ENCODE results near the gene RNF212. TPM values are rescaled to one million over a fixed set of nuclear protein-coding genes. Genes with fewer than 3 reads are reported as not detected.

The RNF212 gene
- total RNA-seq, 1 donor from 2014 or later: 0.62 TPM

- Mint-ChIP-seq H3K4me3 (ENCODE audit: low read depth) (no peak overlapping the region), H3K27ac (no peak overlapping the region), H3K9me3 (peaks cover 5% of the 10 kb centered on the region), H3K36me3 (ENCODE audit: low read depth) (no peaks in the 10 kb centered on the region), H3K27me3 (ENCODE audit: low read depth) (no peaks in the 10 kb centered on the region), H3K4me1 (ENCODE audit: low read depth) (peaks cover 3% of the 10 kb centered on the region)
- intact Hi-C loops (cut with micrococcal nuclease): no loop called here
- DNase-seq (ENCODE audit: low spot score): no peak
Measured at GRCh38 chr4:1093391-1094335, 19.7 kb downstream of the RNF212 start.

DNA sequence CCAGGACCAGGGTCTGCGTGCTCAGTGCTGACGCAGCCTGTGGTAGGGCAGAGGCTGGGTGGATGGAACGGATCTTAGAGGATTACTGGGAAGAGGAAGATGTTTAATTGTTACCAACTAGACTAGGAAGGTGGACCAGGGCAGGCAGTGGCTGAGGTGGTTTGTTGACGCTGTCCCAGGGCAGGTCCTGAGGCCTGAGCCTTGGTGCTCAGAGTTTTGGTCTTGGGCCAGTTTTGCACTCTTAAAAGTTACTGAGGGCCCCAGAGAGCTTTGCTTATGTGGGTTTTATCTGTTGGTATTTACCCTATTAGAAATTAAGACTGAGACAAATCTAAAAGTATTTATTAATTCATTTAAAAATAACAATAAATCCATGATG lies 20.4 kb downstream of the RNF212 start:
- Mint-ChIP-seq H3K4me1 (ENCODE audit: low read depth) (peaks cover 3% of the 10 kb centered on the region), H3K36me3 (ENCODE audit: low read depth) (no peaks in the 10 kb centered on the region), H3K27me3 (ENCODE audit: low read depth) (no peaks in the 10 kb centered on the region), H3K27ac (no peak overlapping the region), H3K9me3 (peaks cover 11% of the 10 kb centered on the region), H3K4me3 (ENCODE audit: low read depth) (no peak overlapping the region)
- intact Hi-C loops (cut with micrococcal nuclease): no loop called here
- no peak for DNase-seq (ENCODE audit: low spot score)

DNA sequence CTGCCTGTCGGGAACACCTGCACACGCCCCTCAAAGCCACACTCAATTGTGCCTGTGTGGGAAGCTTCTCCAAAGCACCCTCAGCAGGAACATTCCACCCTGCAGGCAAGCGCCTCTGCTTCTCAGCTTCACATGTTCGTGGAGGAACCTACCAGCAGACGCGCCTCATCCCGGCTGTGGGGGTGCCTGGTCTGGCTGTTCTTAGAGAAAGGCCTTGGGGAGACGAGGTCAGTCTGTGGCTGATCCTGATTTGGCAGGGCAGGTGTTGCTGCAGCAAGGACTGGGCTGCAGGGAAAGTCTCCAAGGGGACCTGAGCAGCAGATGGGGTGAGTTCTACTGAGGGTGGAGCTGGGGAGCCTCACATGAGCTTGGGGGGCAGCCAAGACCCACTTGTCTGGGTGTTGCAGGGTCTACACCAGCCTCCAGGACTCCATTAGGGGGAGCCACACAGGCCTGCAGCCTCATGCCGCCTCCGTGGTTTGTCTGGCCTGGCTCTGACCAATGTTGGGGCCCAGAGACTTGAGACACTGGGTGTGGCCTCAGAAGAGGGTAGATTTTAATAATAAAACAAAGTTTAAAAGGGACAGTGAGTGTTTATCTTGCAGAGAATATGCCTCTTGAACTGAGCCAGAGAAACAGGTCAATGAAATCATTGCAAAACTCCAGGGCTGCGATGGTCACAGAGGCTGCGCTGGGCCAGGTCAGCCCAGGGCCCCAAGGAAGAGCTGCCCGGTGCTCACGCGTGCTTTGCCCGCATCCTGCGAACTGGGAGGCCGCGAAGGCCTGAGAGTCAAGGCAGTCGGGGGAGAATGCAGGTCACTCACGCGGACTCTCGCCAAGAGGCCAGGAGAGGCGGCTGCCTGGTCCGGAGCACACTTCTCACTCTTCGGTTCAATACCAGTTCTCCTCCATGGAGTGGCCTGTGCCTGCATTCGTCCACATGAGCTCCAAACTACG lies 21.1 kb downstream of the RNF212 start:
- Mint-ChIP-seq H3K4me1 (ENCODE audit: low read depth) (peaks cover 3% of the 10 kb centered on the region), H3K27ac (no peak overlapping the region), H3K36me3 (ENCODE audit: low read depth) (no peaks in the 10 kb centered on the region), H3K9me3 (peaks cover 15% of the 10 kb centered on the region), H3K27me3 (ENCODE audit: low read depth) (no peaks in the 10 kb centered on the region), H3K4me3 (ENCODE audit: low read depth) (no peak overlapping the region)
- DNase-seq (ENCODE audit: low spot score): no peak
- intact Hi-C loops (cut with micrococcal nuclease): no loop called here

- no peaks in the 10 kb centered on the region for H3K27me3 Mint-ChIP-seq (ENCODE audit: low read depth)
- H3K4me1 Mint-ChIP-seq (ENCODE audit: low read depth): peaks cover 3% of the 10 kb centered on the region
- no peak overlapping the region for H3K27ac Mint-ChIP-seq
- H3K36me3 Mint-ChIP-seq (ENCODE audit: low read depth): no peaks in the 10 kb centered on the region
- no peak for DNase-seq (ENCODE audit: low spot score)
- peaks cover 15% of the 10 kb centered on the region for H3K9me3 Mint-ChIP-seq
- intact Hi-C loops (cut with micrococcal nuclease): no loop called here
- no peak overlapping the region for H3K4me3 Mint-ChIP-seq (ENCODE audit: low read depth)
Measured at GRCh38 chr4:1091561-1091995, 21.8 kb downstream of the RNF212 start.

- H3K27me3 Mint-ChIP-seq (ENCODE audit: low read depth): no peaks in the 10 kb centered on the region
- no peak overlapping the region for H3K4me3 Mint-ChIP-seq (ENCODE audit: low read depth)
- H3K36me3 Mint-ChIP-seq (ENCODE audit: low read depth): no peaks in the 10 kb centered on the region
- intact Hi-C loops (cut with micrococcal nuclease): no loop called here
- peaks cover 15% of the 10 kb centered on the region for H3K9me3 Mint-ChIP-seq
- DNase-seq (ENCODE audit: low spot score): no peak
- no peak overlapping the region for H3K27ac Mint-ChIP-seq
- peaks cover 3% of the 10 kb centered on the region for H3K4me1 Mint-ChIP-seq (ENCODE audit: low read depth)
Measured at GRCh38 chr4:1090465-1091440, 22.6 kb downstream of the RNF212 start.

DNA sequence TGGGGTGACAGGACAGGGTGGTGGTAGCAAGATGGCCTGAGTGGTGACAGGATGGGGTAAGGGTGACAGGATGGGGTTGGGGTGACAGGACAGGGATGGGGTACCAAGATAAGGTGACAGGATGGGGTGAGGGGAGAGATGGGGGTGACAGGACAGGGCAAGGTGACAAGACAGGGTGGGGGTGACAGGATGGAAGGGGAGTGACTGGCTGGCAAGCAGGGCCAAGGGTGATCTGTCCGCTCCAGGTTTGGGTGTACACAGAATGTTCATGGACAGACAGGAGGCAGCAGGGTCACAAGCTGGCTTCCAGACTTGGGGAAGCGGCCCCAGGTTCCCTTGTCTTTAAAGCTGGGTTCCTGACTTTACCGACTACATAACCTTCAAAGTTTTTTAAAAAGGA lies 23.3 kb downstream of the RNF212 start:
- peaks cover 3% of the 10 kb centered on the region for H3K4me1 Mint-ChIP-seq (ENCODE audit: low read depth)
- H3K27me3 Mint-ChIP-seq (ENCODE audit: low read depth): no peaks in the 10 kb centered on the region
- DNase-seq (ENCODE audit: low spot score): no peak
- intact Hi-C loops (cut with micrococcal nuclease): no loop called here
- no peak overlapping the region for H3K4me3 Mint-ChIP-seq (ENCODE audit: low read depth)
- H3K36me3 Mint-ChIP-seq (ENCODE audit: low read depth): no peaks in the 10 kb centered on the region
- peaks cover 15% of the 10 kb centered on the region for H3K9me3 Mint-ChIP-seq
- H3K27ac Mint-ChIP-seq: no peak overlapping the region

- no peak overlapping the region for H3K4me3 Mint-ChIP-seq (ENCODE audit: low read depth)
- H3K36me3 Mint-ChIP-seq (ENCODE audit: low read depth): no peaks in the 10 kb centered on the region
- peaks cover 3% of the 10 kb centered on the region for H3K4me1 Mint-ChIP-seq (ENCODE audit: low read depth)
- no peak for DNase-seq (ENCODE audit: low spot score)
- no peaks in the 10 kb centered on the region for H3K27me3 Mint-ChIP-seq (ENCODE audit: low read depth)
- intact Hi-C loops (cut with micrococcal nuclease): no loop called here
- no peak overlapping the region for H3K27ac Mint-ChIP-seq
- peaks cover 15% of the 10 kb centered on the region for H3K9me3 Mint-ChIP-seq
Measured at GRCh38 chr4:1087371-1087770, 26.0 kb downstream of the RNF212 start.

DNA sequence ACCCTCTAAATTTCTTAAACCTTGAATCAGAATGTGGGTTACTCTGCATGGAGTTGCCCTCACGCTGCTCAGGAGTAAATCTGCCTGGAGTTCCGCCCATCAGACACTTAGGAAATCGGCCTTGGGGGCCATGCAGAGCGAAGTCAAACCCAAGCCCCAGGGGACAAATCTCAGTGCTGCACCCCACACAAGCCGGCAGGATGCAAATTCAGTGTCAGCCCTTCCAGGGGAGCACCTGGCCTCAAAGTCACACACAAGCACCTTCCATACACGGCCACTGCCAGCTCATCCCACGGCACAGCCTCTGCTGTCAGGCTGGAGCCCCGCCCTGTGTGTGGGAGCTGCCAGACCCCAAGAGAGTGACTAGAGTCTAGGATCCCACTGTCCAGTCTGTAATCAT lies 27.4 kb downstream of the RNF212 start:
- peaks cover 15% of the 10 kb centered on the region for H3K9me3 Mint-ChIP-seq
- peaks cover 10% of the 10 kb centered on the region for H3K4me1 Mint-ChIP-seq (ENCODE audit: low read depth)
- DNase-seq (ENCODE audit: low spot score): no peak

DNA sequence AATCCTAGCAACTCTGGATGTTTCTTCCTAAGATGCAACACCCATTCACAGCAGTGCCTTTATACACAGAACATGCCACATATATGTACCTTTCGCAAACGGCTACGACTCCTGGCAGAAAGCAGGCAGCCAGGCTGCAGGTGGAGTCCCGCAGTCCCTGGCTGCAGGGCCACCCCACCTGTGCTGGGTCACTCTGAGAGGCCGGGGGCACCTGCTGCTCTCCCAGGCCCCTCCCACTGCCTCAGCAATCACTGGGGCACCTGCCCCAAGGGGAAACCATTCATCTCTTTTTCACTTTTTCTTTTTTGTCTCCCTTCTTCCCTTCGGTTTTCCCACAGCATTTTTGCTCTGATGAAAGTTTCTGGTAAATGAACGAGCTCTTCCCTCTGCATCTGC lies 28.0 kb downstream of the RNF212 start:
- no peak for DNase-seq (ENCODE audit: low spot score)
- intact Hi-C loops (cut with micrococcal nuclease): no loop called here

More for the DNA sequence above, 27.4 kb downstream of the RNF212 start:
- intact Hi-C loops (cut with micrococcal nuclease): no loop called here
- no peak overlapping the region for H3K4me3 Mint-ChIP-seq (ENCODE audit: low read depth)
- H3K27ac Mint-ChIP-seq: no peak overlapping the region
- H3K27me3 Mint-ChIP-seq (ENCODE audit: low read depth): no peaks in the 10 kb centered on the region
- no peaks in the 10 kb centered on the region for H3K36me3 Mint-ChIP-seq (ENCODE audit: low read depth)

DNA sequence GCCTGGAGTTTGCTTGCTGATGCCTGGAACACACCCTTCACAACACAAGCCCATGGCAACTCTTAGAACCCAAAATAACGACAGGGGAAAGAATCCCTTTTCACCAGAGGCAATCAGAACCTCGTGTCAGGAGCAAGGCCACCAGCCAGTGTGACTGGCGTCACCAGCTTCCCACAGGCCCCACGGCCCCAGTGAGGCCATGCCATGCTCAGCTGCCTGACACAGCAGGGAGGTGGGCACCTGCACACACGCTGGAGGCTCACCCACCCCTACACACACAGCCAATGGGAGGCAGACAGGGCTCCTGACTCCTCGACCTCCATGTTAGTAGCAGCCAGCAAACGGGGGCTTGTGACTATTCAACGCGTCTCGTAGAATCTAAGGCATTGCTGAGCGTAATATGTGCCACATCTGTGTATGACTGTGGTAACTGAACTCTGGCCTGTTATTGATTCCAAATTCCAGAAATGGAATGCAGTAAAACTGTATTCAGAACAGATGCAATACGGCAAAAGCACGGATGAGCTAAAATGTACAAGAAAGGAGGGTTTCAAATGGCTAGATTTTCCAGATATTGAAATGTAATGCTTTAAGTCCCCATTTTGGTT lies 28.5 kb downstream of the RNF212 start:
- Mint-ChIP-seq H3K27me3 (ENCODE audit: low read depth) (no peaks in the 10 kb centered on the region), H3K9me3 (peaks cover 15% of the 10 kb centered on the region), H3K4me1 (ENCODE audit: low read depth) (peaks cover 8% of the 10 kb centered on the region), H3K4me3 (ENCODE audit: low read depth) (no peak overlapping the region), H3K27ac (no peak overlapping the region), H3K36me3 (ENCODE audit: low read depth) (no peaks in the 10 kb centered on the region)
- no peak for DNase-seq (ENCODE audit: low spot score)
- intact Hi-C loops (cut with micrococcal nuclease): no loop called here

More for the DNA sequence above, 28.0 kb downstream of the RNF212 start:
- Mint-ChIP-seq H3K4me3 (ENCODE audit: low read depth) (no peak overlapping the region), H3K4me1 (ENCODE audit: low read depth) (peaks cover 8% of the 10 kb centered on the region), H3K36me3 (ENCODE audit: low read depth) (no peaks in the 10 kb centered on the region), H3K27me3 (ENCODE audit: low read depth) (no peaks in the 10 kb centered on the region), H3K27ac (no peak overlapping the region), H3K9me3 (peaks cover 15% of the 10 kb centered on the region)

DNA sequence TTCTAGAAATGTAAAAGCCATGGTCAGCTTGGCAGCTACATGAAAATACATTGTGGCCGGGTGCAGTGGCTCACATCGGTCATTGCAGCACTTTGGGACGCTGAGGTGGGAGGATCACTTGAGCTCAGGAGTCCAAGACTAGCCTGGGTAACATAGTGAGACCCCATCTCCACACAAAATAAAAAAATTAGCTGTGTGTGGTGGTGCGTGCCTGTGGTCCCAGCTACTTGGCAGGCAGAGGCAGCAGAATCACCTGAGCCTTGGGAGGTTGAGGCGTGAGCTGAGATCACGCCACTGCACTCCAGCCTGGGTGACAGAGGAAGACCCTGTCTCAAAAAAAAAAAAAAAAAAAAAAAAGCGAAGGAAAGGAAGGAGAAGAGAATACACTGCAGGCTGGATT lies 29.0 kb downstream of the RNF212 start:
- intact Hi-C loops (cut with micrococcal nuclease): no loop called here
- H3K4me3 Mint-ChIP-seq (ENCODE audit: low read depth): no peak overlapping the region
- H3K36me3 Mint-ChIP-seq (ENCODE audit: low read depth): no peaks in the 10 kb centered on the region
- DNase-seq (ENCODE audit: low spot score): no peak
- H3K27ac Mint-ChIP-seq: no peak overlapping the region
- peaks cover 8% of the 10 kb centered on the region for H3K4me1 Mint-ChIP-seq (ENCODE audit: low read depth)
- H3K27me3 Mint-ChIP-seq (ENCODE audit: low read depth): no peaks in the 10 kb centered on the region
- peaks cover 11% of the 10 kb centered on the region for H3K9me3 Mint-ChIP-seq

Data from activated T-helper 2 cell treated with anti-CD3 and anti-CD28 coated beads, Interferon-gamma antibody, Interleukin-2, Interleukin-4, amounts not matched to agents 10 μg/mL and 5 μg/mL and 100 μg/mL, durations not matched to agents 14 hours and 24 hours and 36 hours (primary cell).